GM23248 (cell line): ENCODE measurements around the gene GPR150. TPM values are rescaled to one million over a fixed set of nuclear protein-coding genes. Genes with fewer than 3 reads are reported as not detected.

Source experiments
- DNase-seq: peaks from one replicate; pipeline ENCODE4 v3.0.0-alpha.2; 2015
- H2AFZ ChIP-seq: fragments of 200-600 bp; sonication (generic); 2 replicates; pipeline ENCODE4 v1.6.1; 2016; ENCODE audit warnings: antibody characterized with exemption
- H3F3A ChIP-seq: fragments of 200-600 bp; sonication (generic); 2 replicates; pipeline ENCODE4 v1.6.1; 2016; ENCODE audit warnings: mild to moderate bottlenecking, antibody characterized with exemption, mixed run types; ENCODE audit not compliant: insufficient read depth
- H3K27ac ChIP-seq: fragments of 200-600 bp; sonication (generic); 2 replicates; pipeline ENCODE4 v1.5.1; 2016; ENCODE audit warnings: mild to moderate bottlenecking
- H3K27me3 ChIP-seq: fragments of 200-600 bp; sonication (generic); replicated peaks from 2 replicates; pipeline ENCODE4 v1.6.1; 2016; ENCODE audit warnings: mild to moderate bottlenecking; ENCODE audit not compliant: insufficient read depth
- H3K36me3 ChIP-seq: fragments of 200-600 bp; sonication (generic); 2 replicates; pipeline ENCODE4 v1.6.1; 2016; ENCODE audit warnings: low read depth, mild to moderate bottlenecking
- H3K4me1 ChIP-seq: fragments of 200-600 bp; sonication (generic); 2 replicates; pipeline ENCODE4 v1.6.1; 2016; ENCODE audit warnings: mild to moderate bottlenecking; ENCODE audit not compliant: insufficient read depth
- H3K4me2 ChIP-seq: fragments of 200-600 bp; sonication (generic); one replicate; pipeline ENCODE4 v1.6.1; 2016; ENCODE audit warnings: mild to moderate bottlenecking; ENCODE audit not compliant: unreplicated experiment
- H3K4me3 ChIP-seq: fragments of 200-600 bp; sonication (generic); 2 replicates; pipeline ENCODE4 v1.5.1; 2016; ENCODE audit warnings: mild to moderate bottlenecking
- H3K79me2 ChIP-seq: fragments of 200-600 bp; sonication (generic); 2 replicates; pipeline ENCODE4 v1.6.1; 2016; ENCODE audit warnings: mild to moderate bottlenecking; ENCODE audit not compliant: insufficient read depth
- H3K9ac ChIP-seq: fragments of 200-600 bp; sonication (generic); 2 replicates; pipeline ENCODE4 v1.6.1; 2016; ENCODE audit warnings: mild to moderate bottlenecking
- H3K9me2 ChIP-seq: fragments of 200-600 bp; sonication (generic); 2 replicates; pipeline ENCODE4 v1.6.1; 2016; ENCODE audit warnings: mixed run types, mild to moderate bottlenecking, moderate library complexity; ENCODE audit not compliant: insufficient read depth
- H3K9me3 ChIP-seq: fragments of 200-600 bp; sonication (generic); one replicate; pipeline ENCODE4 v1.6.1; 2017; ENCODE audit warnings: low read depth
- H4K20me1 ChIP-seq: fragments of 200-600 bp; sonication (generic); 2 replicates; pipeline ENCODE4 v1.6.0; 2016; ENCODE audit not compliant: insufficient read depth
- EZH2 ChIP-seq: fragments of 200-600 bp; sonication (generic); IDR thresholded peaks from 2 replicates; pipeline ENCODE4 v1.6.1; 2018; ENCODE audit warnings: antibody characterized with exemption, mild to moderate bottlenecking; ENCODE audit not compliant: insufficient read depth, poor library complexity, severe bottlenecking
- EZH2phosphoT487 ChIP-seq: fragments of 200-600 bp; sonication (generic); IDR thresholded peaks from 2 replicates; pipeline ENCODE4 v1.6.1; 2018; ENCODE audit warnings: antibody characterized with exemption, moderate library complexity, mild to moderate bottlenecking, low read depth; ENCODE audit not compliant: insufficient read depth
- WGBS, 2 experiments: methylation state at CpG; one replicate each; pipeline ENCODE4 v1.1.6; 2015 to 2017; ENCODE audit warnings: low lambda C conversion rate in 2 of 2, low coverage in 1 of 2; ENCODE audit errors: missing lambda C conversion rate in 2 of 2; 5-methylcytosine and 5-hydroxymethylcytosine counted together
- in situ Hi-C: fragments of 300-500 bp; cut with MboI; formaldehyde crosslinking; loops from 2 replicates; pipeline ENCODE4 v1.15.0; 2020
- polyA plus RNA-seq: library from polyadenylated mRNA; unstranded; fragments of >200 nt; fragmentation: Nextera tagmentation; extraction: Ambion mirVana; gene quantifications from 2 replicates; pipeline ENCODE4 v1.2.1, GENCODE V29; 2016
- total RNA-seq: library from RNA; depleted of rRNA; stranded (reverse); fragments of >200 nt; shearing (Covaris generic); gene quantifications from 2 replicates; pipeline ENCODE4 v1.2.3, GENCODE V29; 2014

GPR150 gene
- total and polyA plus RNA-seq, 2 experiments from 2014 or later = 0.25 to 1.1 TPM

DNA sequence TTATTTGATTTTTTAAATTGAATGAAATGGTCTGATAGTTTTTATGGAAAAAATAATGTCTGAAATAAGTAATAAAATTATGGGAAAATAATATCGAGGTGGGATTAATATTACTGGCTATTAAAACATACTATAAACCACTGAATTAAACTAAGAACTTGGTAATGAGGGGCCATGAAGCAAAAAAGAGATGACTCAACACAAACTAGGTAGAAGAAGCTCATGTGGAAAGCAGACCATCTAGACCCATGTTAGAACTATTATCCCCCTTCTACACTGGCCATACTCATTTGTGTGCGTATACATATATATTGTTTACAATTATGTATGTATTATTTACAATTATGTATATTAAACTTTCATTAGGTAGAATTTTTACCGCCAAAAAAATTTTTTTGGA is 8.5 kb upstream of the GPR150 start:
- H3K4me3 ChIP-seq = no peak overlapping the region
- H3K4me1 ChIP-seq = no peaks in the 10 kb centered on the region
- H3K27me3 ChIP-seq = no peaks in the 10 kb centered on the region
- in situ Hi-C loops = no loop called here
- H3K79me2 ChIP-seq = no peaks in the 10 kb centered on the region
- DNase-seq = no peak
- H3K9me3 ChIP-seq = no peaks in the 10 kb centered on the region
- no peaks in the 10 kb centered on the region for H4K20me1 ChIP-seq
- H3K27ac ChIP-seq = no peak overlapping the region
- H3K9me2 ChIP-seq = no peaks in the 10 kb centered on the region
- no peaks in the 10 kb centered on the region for H3F3A ChIP-seq
- no peak overlapping the region for H3K4me2 ChIP-seq
- 70 to 73% methylated on average over 3 of the region's 3 CpGs for WGBS, 2 experiments
- H3K36me3 ChIP-seq = no peaks in the 10 kb centered on the region
- no peak overlapping the region for H2AFZ ChIP-seq
- H3K9ac ChIP-seq = no peak overlapping the region
- TF ChIP-seq EZH2 (no peak), EZH2phosphoT487 (no peak)

DNA sequence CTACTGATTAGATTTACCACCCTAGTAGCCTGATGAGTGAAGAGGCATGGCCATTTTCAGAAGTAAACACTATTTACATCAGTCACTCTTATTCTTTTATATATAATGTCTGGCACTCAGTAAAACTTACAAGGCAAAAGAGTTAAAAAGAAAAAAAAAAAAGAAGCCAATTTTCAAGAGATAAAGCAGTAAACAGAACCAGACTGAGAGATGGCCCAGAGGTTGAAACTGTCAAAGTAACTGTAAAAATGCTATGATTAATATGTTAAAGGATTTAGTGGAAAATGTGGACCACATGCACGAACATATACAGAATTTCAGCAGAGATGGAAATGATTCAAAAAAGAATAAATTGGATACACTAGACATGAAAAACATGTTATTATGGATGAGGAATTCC is 6.4 kb upstream of the GPR150 start:
- DNase-seq = no peak
- Histone ChIP-seq H4K20me1 (no peaks in the 10 kb centered on the region), H2AFZ (no peak overlapping the region), H3K9me2 (no peaks in the 10 kb centered on the region), H3F3A (peaks cover 3% of the 10 kb centered on the region), H3K9me3 (no peaks in the 10 kb centered on the region), H3K27ac (no peak overlapping the region), H3K9ac (no peak overlapping the region), H3K4me3 (no peak overlapping the region), H3K4me2 (no peak overlapping the region), H3K36me3 (no peaks in the 10 kb centered on the region), H3K4me1 (no peaks in the 10 kb centered on the region), H3K27me3 (no peaks in the 10 kb centered on the region), H3K79me2 (no peaks in the 10 kb centered on the region)
- in situ Hi-C loops = no loop called here
- TF ChIP-seq EZH2phosphoT487 (no peak), EZH2 (no peak)
- WGBS, 2 experiments = 96 to 97% methylated on average over 1 of the region's 1 CpG

DNA sequence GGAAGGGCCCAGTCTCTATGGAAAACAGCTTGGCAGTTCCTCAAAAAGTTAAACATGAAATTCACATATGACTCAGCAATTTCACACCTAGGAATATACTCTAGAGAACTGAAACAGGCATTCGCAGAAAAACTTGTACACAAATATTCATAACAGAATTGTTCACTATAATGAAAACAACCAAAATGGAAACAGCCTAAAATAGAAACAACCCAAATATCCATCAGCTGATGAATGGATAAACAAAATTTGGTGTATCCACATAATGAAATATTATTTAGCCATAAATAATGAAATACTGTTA is 4.8 kb upstream of the GPR150 start:
- in situ Hi-C loops = no loop called here
- H3K4me3 ChIP-seq = no peak overlapping the region
- no peak for DNase-seq
- 100% methylated on average over 1 of the region's 1 CpG for WGBS, 2 experiments
- no peaks in the 10 kb centered on the region for H3K36me3 ChIP-seq
- H4K20me1 ChIP-seq = no peaks in the 10 kb centered on the region
- H3K4me2 ChIP-seq = no peak overlapping the region
- peaks cover 13% of the 10 kb centered on the region for H3F3A ChIP-seq
- H3K27me3 ChIP-seq = no peaks in the 10 kb centered on the region
- H3K27ac ChIP-seq = no peak overlapping the region
- no peaks in the 10 kb centered on the region for H3K9me2 ChIP-seq
- H3K79me2 ChIP-seq = no peaks in the 10 kb centered on the region
- H2AFZ ChIP-seq = no peak overlapping the region
- peaks cover 3% of the 10 kb centered on the region for H3K4me1 ChIP-seq
- no peaks in the 10 kb centered on the region for H3K9me3 ChIP-seq
- H3K9ac ChIP-seq = no peak overlapping the region
- TF ChIP-seq EZH2phosphoT487 (no peak), EZH2 (no peak)

DNA sequence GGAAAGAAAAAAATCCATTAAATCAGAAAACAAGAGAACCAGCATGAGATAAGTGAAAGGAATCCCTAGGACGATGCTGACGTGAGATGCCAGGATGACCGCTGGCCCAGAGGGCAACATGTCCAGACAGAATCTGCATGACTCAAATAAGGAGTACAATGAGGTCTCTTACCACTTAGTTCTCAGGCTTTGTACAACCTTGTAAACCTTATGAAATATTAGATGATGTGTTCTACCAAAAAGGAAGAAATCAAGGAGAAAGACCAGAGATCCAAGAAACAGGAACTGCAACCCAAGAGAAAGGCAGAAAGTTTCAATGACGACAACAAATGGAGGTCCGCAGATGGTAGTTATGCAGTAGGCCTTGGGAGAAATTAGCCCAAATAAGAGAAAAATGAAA is 2.8 kb upstream of the GPR150 start:
- no peaks in the 10 kb centered on the region for H3K27me3 ChIP-seq
- no peaks in the 10 kb centered on the region for H3K36me3 ChIP-seq
- no peaks in the 10 kb centered on the region for H3K9me3 ChIP-seq
- TF ChIP-seq EZH2phosphoT487 (no peak), EZH2 (no peak)
- 83 to 92% methylated on average over 5 of the region's 5 CpGs for whole genome bisulfite sequencing, 2 experiments
- in situ Hi-C loops = no loop called here
- no peaks in the 10 kb centered on the region for H3K9me2 ChIP-seq
- DNase-seq = peak; percentile 33
- peaks cover 3% of the 10 kb centered on the region for H3K4me1 ChIP-seq
- peak overlapping the region; percentile 8; the same call in 1 of the 2 replicates for H2AFZ ChIP-seq
- H3F3A ChIP-seq = peaks cover 13% of the 10 kb centered on the region
- H4K20me1 ChIP-seq = no peaks in the 10 kb centered on the region
- no peaks in the 10 kb centered on the region for H3K79me2 ChIP-seq
- no peak overlapping the region for H3K9ac ChIP-seq
- H3K27ac ChIP-seq = no peak overlapping the region
- no peak overlapping the region for H3K4me3 ChIP-seq
- H3K4me2 ChIP-seq = no peak overlapping the region

- TF ChIP-seq EZH2 (no peak), EZH2phosphoT487 (no peak)
- Histone ChIP-seq H4K20me1 (no peaks in the 10 kb centered on the region), H3F3A (peaks cover 13% of the 10 kb centered on the region), H3K36me3 (no peaks in the 10 kb centered on the region), H2AFZ (peak overlapping the region; percentile 93), H3K4me3 (peak overlapping the region; percentile 73), H3K9me2 (no peaks in the 10 kb centered on the region), H3K27me3 (no peaks in the 10 kb centered on the region), H3K9ac (peak overlapping the region; percentile 48; the same call in 1 of the 2 replicates), H3K4me2 (peak overlapping the region; percentile 79), H3K27ac (0 out of 2 replicates have a peak overlapping the region, but pooled peaks have one; percentile 4), H3K4me1 (peaks cover 3% of the 10 kb centered on the region), H3K9me3 (no peaks in the 10 kb centered on the region), H3K79me2 (no peaks in the 10 kb centered on the region)
- DNase-seq = peak; percentile 68
- WGBS, 2 experiments = 59 to 64% methylated on average over 4 of the region's 4 CpGs
- in situ Hi-C loops = no loop called here
Measured at GRCh38 chr5:95619096-95619495, 791 bp upstream of the GPR150 start.
